Endometrium (tissue), 2 donors: ENCODE data around the gene PAM16.

ENCODE experiments used
- FAIRE-seq: peaks from 2 replicates; lab custom pipeline; 2012; peaks lifted over from hg19 to GRCh38; lab: Jason Lieb, UNC
- donor health status: control.
- donor health status: control.

PAM16 gene

DNA sequence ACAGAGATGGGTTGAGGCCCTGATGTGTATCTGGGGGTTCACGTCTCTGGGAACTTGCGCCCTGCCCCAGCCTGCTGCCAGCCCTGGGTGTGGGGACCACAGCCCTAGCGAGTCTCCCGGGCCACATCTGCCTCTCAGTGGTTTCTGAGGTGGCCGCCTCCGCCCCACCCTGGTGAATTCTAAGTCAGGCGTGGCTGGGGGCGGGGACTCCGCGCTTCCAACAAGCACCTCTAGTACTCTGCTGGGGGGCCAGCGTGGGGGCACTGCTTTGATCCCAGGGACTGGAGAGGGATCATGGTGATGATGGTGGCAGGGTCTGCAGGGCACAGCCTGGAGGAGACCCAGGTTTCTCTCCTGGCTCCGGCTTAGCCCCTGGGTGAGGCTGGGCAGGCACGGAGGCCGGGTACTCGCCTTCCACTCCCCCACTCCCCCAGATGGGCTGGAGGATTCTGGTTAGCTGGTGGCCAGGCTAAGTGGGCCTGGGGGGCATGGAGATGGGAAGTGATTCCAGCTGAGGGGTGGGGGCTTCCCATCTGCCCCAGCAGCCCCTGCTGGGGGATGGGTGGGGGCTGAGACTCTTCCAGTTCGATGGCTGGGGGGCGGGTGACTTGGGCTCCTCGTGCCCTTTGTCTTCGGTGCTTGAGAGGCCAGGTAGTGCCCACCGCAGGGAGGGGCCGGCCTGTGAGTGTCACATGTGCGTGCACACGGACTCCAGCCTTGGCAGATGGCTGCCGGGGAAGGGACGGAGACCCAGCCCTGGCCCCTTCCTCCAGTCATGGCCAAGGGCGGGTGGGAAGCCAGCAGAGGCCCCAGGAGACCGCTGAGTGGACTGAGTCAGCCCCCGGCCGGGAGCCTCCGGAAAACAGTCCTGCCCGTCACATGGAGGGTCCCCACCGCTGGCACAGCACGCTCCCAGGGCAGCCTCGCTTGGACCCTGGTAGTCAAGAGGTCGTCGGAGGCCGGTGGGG lies 31.4 kb downstream of the PAM16 start:
- FAIRE-seq: no peak

DNA sequence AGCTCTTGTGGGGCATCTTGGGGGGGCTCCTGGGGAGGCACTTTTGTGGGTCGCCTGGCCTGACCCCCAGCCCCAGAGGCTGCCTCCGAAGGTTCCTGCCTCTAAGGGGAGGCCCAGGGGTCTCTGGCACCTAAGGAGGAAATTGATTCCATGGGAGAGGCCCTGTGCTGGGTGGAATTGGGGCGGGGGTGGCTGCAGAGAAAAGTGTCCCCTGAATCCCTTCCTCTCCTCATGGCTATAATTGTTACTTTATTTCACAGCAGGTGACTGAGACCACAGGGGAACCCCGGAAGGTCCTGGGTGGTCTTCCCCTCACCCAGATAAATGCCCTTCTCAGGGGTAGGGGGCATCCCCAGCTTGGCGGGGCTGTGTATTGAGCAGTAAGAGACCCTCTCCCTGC lies 32.2 kb downstream of the PAM16 start:
- no peak for FAIRE-seq

DNA sequence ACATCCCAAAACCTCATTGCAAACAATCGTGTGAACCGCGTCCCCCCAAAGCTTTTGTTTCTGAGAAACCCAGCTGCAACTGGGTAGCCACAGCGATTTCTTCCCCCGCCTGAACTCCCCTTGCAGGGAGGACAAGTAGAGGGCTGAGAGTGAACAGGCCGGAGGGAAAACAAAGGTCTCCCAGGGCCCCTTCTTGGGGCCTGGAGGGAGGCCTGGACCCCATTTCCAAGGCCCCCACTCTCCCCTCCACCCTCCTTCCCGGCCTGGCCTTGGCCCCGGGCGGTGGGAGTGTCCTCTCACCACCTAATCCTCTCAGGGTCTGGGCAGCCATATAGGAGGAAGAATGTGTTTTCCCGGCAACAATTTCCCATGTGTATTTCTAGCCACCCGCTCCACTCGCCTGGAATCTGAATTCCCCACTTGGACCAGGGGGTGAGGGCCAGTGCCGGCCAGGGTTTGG lies 32.6 kb downstream of the PAM16 start:
- FAIRE-seq: no peak

- FAIRE-seq: no peak
Observed at GRCh38 chr16:4317532-4318450, 33.3 kb downstream of the PAM16 start.

DNA sequence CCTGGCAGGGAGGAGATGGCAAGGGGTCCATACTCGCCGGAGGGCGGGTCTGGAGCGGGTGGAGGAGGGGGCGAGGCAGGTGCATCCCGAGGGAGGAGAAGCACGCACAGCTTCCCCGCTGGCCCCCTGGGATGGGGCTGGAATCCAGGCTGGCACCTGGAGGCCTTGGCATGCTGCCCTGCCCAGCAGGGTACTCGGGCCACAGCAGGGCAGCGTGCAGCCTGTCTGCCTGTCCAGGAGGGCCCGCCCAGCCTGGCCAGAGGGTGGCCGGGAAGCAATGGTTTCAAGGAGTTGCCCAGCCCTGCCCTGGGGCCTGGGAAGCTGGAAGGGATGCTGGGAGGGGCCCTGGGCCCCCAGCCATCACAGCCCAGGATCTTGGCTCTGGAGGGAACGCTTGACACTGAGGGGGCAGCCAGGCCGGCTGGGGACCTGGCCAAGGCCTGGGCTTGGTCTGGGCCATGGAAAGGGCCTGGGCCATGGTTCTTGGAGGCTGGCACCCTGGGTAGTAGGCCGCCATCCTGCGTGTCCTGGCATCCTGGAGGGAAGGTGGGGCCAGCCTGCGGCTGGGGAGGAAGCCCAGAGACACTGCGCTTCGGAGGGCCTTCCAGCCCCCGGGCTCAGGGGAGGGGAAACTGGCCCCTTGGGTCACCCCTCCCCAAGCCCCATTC lies 34.1 kb downstream of the PAM16 start:
- no peak for FAIRE-seq

DNA sequence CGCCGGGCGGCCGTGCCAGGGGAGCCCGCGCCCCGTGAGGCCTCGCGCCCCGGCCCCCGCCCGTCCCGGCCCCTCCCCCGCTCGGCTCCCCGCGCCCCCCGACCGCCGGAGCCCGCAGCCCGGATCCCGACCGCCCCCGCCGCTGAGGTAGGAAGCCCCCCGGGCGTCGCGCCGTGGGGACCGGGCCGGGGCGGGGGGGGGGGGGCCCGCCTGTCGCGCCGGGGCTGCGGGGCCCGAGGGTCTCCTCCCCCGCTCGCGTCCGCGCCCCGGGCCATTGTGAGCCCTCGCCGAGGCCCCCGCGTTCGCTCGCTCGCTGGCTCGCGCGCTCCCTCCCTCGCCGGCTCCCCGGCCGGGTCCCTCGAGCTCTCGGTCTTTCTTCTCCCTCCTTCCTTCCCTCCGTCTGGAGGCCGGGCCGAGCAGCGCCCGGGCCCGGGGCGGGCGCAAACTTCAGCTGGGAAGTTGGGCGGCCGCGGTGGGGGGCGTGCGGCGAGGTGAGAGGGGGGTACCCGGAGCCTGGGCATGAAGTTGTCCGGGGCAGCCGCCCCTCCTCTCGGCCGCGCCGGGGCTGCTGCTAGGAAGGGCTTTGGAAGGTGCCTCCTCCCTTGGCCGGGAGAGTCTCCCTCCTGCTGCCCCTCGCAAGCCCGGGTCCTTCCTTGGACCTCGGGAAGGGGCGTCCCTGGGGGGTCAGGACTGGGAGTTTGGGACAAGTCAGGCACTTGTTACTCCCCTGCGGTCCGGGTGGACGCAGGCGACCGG lies 34.8 kb downstream of the PAM16 start:
- FAIRE-seq: no peak

- no peak for FAIRE-seq
Observed at GRCh38 chr16:4315186-4316107, 35.7 kb downstream of the PAM16 start, which contains the start of gene GLIS2. TSS of gene GLIS2 (plus strand) at chr16:4316067. CDS start at chr16:4332281, 16,214 bp downstream.

DNA sequence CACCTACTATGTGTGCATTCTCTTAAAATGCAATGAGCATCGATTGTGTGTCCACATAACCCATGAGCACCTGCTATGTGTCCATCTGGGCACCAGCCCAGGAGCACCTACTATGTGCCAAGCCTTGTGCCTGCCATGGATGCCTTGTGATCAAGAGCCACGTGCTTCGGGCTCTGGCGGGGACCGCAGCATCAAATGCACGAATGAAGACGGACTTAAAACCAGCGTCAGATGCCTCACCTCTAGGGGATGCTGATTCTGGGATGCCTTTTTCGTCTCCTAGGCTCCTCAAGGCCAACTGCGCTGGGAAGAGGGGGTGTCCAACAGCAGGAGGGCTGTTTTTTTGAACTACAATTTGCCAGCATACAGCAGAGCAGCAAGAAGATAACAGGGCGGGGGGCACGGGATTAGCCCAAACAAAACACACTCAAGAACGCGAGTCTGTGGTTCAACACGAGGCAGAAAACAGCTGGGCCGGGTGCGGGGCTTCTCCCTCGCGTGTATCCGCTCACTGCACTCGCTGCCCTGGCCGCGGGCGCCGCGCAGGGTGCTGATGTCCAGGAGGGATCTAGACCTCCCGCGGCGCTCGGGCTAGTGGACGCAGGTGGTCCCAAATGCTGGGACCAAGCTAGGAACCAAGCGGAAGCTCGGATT lies 36.5 kb downstream of the PAM16 start:
- no peak for FAIRE-seq

DNA sequence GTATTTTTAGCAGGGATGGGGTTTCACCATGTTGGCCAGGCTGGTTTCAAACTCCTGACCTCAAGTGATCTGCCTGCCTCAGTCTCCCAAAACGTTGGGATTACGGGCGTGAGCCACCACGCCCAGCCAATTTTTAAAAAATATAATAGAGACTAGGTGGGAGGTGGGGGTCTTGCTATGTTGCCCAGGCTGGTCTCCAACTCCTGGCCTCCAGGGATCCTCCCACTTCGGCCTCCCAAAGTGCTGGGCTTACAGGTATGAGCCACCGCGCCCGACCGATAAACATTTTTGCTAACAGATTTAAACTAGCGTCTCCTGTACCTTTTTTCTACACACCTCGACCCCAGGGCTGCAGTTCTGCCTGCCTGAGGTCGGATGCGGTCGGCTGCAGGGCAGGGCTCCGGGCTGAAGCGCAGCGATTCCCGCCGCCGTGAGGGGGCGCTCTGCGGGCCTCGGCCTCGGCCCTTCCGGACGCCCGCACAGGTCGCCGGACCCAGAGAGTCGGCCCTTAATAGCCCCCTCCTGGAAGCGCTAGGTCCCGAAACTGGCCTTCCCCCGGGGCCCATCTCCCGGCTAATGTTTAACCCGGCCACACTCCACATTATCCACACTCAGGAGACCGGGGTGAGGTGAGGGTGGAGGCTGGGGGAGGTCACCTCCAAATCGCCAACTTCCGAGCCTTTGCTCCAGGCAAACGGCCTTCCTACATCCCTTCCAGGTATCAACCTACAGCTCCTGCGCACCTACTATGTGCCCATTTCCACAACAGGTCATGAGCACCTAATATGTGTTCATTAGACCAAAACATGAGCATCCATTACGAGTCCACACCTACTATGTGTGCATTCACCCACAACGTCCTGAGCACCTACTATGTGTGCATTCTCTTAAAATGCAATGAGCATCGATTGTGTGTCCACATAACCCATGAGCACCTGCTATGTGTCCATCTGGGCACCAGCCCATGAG lies 37.3 kb downstream of the PAM16 start:
- FAIRE-seq: no peak

DNA sequence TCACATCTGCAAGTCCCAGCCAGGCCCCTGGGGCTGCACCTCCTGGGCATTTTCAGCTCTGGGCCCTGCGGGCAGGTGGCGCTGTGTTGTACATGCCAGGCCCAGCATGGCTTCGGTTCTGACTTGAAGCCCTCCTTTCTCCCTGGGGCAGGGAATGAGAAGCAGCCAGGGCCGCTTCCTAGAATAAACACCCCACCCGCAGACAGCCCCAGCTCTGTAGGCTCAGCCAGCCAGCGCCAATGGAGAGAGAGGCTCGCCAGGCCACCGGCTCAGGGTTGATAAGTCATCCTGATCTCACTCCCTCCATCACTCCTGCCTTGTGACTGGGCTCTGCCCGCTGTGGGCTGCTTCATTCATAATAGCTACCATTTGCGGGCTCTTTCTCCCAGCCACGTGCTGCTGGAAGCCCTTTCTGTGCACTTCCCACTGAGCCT lies 41.3 kb downstream of the PAM16 start:
- FAIRE-seq: no peak

DNA sequence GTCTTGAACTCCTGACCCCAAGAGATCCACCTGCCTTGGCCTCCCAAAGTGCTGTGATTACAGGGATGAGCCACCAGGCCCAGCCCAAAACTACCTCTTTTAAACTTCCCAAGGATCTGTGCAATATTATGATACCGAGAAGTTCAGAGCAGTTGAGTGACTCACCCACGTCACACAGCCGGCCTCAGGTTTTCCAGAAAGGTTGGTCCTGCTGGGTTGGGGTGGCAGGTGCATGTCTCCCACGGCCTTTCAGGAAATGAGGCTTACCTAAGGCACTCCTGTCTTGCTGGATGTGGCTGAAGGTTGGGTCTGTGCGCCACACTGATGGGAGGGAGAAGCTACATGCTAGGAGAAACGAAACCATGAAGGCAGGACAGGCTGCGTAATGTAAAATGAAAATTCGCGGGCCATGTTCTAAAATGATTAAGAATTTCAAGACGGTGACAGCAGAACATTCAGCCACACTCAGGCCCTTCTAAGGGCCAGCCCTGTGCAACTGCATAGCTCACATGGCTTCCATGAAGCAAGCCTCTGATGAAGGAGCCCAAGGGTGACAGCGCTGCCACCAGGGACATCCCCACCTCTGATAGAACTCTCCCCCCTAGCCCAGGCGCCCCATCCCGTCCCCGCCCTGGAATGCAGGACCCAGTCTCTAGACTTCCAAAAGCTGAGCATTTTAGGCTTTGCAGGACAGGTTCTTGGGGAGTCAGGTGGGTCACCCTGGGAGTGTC lies 41.9 kb downstream of the PAM16 start:
- no peak for FAIRE-seq

- no peak for FAIRE-seq
Observed at GRCh38 chr16:4307215-4308037, 43.7 kb downstream of the PAM16 start.

DNA sequence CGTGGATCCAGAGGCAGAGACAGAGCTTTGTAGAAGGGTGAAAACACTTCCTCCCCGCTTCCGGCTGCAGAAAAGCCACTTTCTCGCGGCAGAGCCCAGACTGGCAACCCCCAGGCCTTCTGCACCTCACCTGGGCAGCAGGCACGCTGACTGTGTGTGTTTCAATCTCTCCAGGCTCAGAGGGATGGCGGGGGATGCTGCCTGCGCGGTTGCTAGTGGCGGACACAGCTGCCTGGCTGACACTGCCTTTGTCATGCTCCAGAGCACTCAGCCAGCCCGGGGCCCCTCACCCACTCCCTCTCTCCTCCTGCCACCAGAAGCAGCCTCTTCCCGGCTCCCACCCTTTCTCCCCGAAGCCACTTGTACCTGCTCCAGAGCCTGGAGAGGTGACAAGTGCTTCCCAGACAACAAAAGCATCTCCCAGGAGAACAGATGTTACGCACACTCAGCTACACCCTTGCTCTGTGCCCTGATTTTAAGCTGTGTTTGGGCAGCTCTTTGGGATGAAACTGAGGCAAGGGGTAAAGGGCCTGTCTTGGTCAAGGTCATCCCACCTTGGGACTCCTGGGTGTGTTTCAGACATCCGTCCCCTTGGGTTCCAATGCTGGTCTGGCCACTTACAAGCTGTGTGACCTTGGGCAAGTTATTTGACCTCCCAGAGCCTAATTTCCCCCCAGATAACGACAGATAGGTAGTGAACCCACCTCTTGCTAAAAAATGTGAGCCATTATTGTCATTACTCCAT lies 44.5 kb downstream of the PAM16 start:
- FAIRE-seq: no peak

DNA sequence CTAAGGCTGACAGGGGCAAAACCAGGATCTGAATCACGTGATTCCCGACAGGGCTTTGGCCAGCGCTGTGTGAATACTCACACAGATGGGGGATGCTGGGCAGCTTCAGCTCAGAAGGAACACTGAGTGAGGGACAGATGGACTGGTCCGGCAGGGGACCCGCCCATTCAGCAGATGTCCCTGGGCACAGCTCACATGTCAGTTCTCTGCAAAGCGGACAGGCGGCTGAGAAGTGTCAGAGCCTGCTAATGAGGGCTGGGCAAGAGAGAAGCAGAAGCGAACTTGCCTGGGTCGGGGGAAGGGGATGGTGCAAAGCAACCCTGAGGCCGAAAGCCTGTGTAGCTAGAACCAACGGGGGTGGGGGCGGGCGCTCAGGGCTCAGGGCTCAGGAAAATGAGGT lies 47.1 kb downstream of the PAM16 start:
- FAIRE-seq: no peak

DNA sequence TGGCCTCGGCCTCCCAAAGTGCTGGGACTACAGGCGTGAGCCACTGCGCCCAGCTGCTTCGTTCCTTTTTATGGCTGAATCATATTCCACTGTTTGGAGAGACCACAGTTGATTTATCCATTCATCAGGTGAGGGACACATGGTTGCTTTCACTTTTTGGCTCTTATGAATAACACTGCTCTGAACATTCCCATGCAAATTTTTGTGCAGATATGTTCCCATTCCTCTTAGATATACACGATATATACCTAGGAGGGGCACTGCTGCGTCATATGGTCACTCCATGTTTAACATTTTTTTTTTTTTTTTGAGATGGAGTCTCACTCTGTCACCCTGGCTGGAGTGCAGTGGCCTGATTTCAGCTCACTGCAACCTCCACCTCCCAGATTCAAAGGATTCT lies 49.2 kb downstream of the PAM16 start:
- no peak for FAIRE-seq

- no peak for FAIRE-seq
Observed at GRCh38 chr16:4301177-4301576, 49.9 kb downstream of the PAM16 start.
